ENCODE results near the gene RBM41. TPM values are rescaled to one million over a fixed set of nuclear protein-coding genes. Genes with fewer than 3 reads are reported as not detected.

Gene RBM41
- polyA plus RNA-seq, 1 donor from 2014 or later = 11.0 TPM

GRCh38 chrX:107123750-107124149 lies 5.1 kb upstream of the RBM41 start:
- no peak for TF ChIP-seq TAF1 (IDR thresholded peaks at IDR 0.05; ENCODE audit: low read depth)
- TF ChIP-seq POLR2AphosphoS5 (IDR thresholded peaks at IDR 0.05) = no peak
- no peak for TF ChIP-seq MXI1 (conservative IDR thresholded peaks at IDR 0.05; ENCODE audit: poor library complexity, severe bottlenecking)
- TF ChIP-seq EP300 (conservative IDR thresholded peaks at IDR 0.05; ENCODE audit: poor library complexity, severe bottlenecking) = no peak
- TF ChIP-seq SMC3 (conservative IDR thresholded peaks at IDR 0.05; ENCODE audit: poor library complexity) = no peak
- no peak for TF ChIP-seq EZH2 (IDR thresholded peaks at IDR 0.05; ENCODE audit: borderline replicate concordance, insufficient read depth, low read length, poor library complexity, severe bottlenecking)
- TF ChIP-seq, protein P1, sequence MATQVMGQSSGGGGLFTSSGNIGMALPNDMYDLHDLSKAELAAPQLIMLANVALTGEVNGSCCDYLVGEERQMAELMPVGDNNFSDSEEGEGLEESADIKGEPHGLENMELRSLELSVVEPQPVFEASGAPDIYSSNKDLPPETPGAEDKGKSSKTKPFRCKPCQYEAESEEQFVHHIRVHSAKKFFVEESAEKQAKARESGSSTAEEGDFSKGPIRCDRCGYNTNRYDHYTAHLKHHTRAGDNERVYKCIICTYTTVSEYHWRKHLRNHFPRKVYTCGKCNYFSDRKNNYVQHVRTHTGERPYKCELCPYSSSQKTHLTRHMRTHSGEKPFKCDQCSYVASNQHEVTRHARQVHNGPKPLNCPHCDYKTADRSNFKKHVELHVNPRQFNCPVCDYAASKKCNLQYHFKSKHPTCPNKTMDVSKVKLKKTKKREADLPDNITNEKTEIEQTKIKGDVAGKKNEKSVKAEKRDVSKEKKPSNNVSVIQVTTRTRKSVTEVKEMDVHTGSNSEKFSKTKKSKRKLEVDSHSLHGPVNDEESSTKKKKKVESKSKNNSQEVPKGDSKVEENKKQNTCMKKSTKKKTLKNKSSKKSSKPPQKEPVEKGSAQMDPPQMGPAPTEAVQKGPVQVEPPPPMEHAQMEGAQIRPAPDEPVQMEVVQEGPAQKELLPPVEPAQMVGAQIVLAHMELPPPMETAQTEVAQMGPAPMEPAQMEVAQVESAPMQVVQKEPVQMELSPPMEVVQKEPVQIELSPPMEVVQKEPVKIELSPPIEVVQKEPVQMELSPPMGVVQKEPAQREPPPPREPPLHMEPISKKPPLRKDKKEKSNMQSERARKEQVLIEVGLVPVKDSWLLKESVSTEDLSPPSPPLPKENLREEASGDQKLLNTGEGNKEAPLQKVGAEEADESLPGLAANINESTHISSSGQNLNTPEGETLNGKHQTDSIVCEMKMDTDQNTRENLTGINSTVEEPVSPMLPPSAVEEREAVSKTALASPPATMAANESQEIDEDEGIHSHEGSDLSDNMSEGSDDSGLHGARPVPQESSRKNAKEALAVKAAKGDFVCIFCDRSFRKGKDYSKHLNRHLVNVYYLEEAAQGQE (IDR thresholded peaks at IDR 0.05; ENCODE audit: borderline replicate concordance) = no peak
- TF ChIP-seq, protein P2, sequence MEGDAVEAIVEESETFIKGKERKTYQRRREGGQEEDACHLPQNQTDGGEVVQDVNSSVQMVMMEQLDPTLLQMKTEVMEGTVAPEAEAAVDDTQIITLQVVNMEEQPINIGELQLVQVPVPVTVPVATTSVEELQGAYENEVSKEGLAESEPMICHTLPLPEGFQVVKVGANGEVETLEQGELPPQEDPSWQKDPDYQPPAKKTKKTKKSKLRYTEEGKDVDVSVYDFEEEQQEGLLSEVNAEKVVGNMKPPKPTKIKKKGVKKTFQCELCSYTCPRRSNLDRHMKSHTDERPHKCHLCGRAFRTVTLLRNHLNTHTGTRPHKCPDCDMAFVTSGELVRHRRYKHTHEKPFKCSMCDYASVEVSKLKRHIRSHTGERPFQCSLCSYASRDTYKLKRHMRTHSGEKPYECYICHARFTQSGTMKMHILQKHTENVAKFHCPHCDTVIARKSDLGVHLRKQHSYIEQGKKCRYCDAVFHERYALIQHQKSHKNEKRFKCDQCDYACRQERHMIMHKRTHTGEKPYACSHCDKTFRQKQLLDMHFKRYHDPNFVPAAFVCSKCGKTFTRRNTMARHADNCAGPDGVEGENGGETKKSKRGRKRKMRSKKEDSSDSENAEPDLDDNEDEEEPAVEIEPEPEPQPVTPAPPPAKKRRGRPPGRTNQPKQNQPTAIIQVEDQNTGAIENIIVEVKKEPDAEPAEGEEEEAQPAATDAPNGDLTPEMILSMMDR (IDR thresholded peaks at IDR 0.05; ENCODE audit: poor library complexity, severe bottlenecking) = no peak
- TF ChIP-seq RAD21 (conservative IDR thresholded peaks at IDR 0.05) = no peak
- H3K4me3 ChIP-seq (ENCODE audit: low read length) = no peak overlapping the region
- no peak overlapping the region for H2AFZ ChIP-seq (ENCODE audit: low read depth, low read length)
- no peaks in the 10 kb centered on the region for H3K27me3 ChIP-seq (ENCODE audit: insufficient read depth, low read depth, low read length)
- no peaks in the 10 kb centered on the region for H3K9me2 ChIP-seq (ENCODE audit: insufficient read depth, low read length)
- no peak overlapping the region for H3K9ac ChIP-seq (ENCODE audit: low read length)
- no peak overlapping the region for H3K4me2 ChIP-seq (ENCODE audit: low read length)
- no peak overlapping the region for H3K27ac ChIP-seq (ENCODE audit: low read length)
- no peaks in the 10 kb centered on the region for H3K9me3 ChIP-seq (ENCODE audit: low read length)
- H3K79me2 ChIP-seq (replicated peaks; ENCODE audit: insufficient read depth, low read length) = no peaks in the 10 kb centered on the region
- H4K20me1 ChIP-seq (ENCODE audit: insufficient read depth) = no peaks in the 10 kb centered on the region
- H3F3A ChIP-seq (ENCODE audit: insufficient read depth, low read length, poor library complexity, severe bottlenecking) = no peaks in the 10 kb centered on the region
- H3K36me3 ChIP-seq (ENCODE audit: insufficient read depth, low read length) = no peaks in the 10 kb centered on the region

- Histone ChIP-seq H3K4me3 (ENCODE audit: low read length) (no peak overlapping the region), H3K27me3 (ENCODE audit: insufficient read depth, low read depth, low read length) (no peaks in the 10 kb centered on the region)
These were observed 661 bp upstream of the RBM41 start for GRCh38 chrX:107119283-107119682.

More at GRCh38 chrX:107119283-107119682, 661 bp upstream of the RBM41 start:
- H3K9ac ChIP-seq (ENCODE audit: low read length) = no peak overlapping the region
- no peaks in the 10 kb centered on the region for H3F3A ChIP-seq (ENCODE audit: insufficient read depth, low read length, poor library complexity, severe bottlenecking)
- no peak overlapping the region for H2AFZ ChIP-seq (ENCODE audit: low read depth, low read length)
- no peaks in the 10 kb centered on the region for H4K20me1 ChIP-seq (ENCODE audit: insufficient read depth)
- H3K27ac ChIP-seq (ENCODE audit: low read length) = no peak overlapping the region
- H3K79me2 ChIP-seq (replicated peaks; ENCODE audit: insufficient read depth, low read length) = peaks cover 12% of the 10 kb centered on the region
- H3K9me3 ChIP-seq (ENCODE audit: low read length) = no peaks in the 10 kb centered on the region
- H3K36me3 ChIP-seq (ENCODE audit: insufficient read depth, low read length) = no peaks in the 10 kb centered on the region
- H3K4me2 ChIP-seq (ENCODE audit: low read length) = no peak overlapping the region
- no peak for TF ChIP-seq EP300 (conservative IDR thresholded peaks at IDR 0.05; ENCODE audit: poor library complexity, severe bottlenecking)
- no peak for TF ChIP-seq TAF1 (IDR thresholded peaks at IDR 0.05; ENCODE audit: low read depth)
- no peak for TF ChIP-seq EZH2 (IDR thresholded peaks at IDR 0.05; ENCODE audit: borderline replicate concordance, insufficient read depth, low read length, poor library complexity, severe bottlenecking)
- TF ChIP-seq RAD21 (conservative IDR thresholded peaks at IDR 0.05) = no peak
- TF ChIP-seq, protein P2 (IDR thresholded peaks at IDR 0.05; ENCODE audit: poor library complexity, severe bottlenecking) = no peak
- no peak for TF ChIP-seq MXI1 (conservative IDR thresholded peaks at IDR 0.05; ENCODE audit: poor library complexity, severe bottlenecking)
- TF ChIP-seq SMC3 (conservative IDR thresholded peaks at IDR 0.05; ENCODE audit: poor library complexity) = no peak
- TF ChIP-seq, protein P1 (IDR thresholded peaks at IDR 0.05; ENCODE audit: borderline replicate concordance) = no peak
- TF ChIP-seq POLR2AphosphoS5 (IDR thresholded peaks at IDR 0.05) = no peak
- H3K9me2 ChIP-seq (ENCODE audit: insufficient read depth, low read length) = no peaks in the 10 kb centered on the region
